Stimulated activated CD4-positive, alpha-beta T cell treated with anti-CD3 and anti-CD28 coated beads, TNF-alpha, amount 100 ng/mL, for 24 hours (primary cell): Measurements from ENCODE around the gene TLDC2.
"Not testable (repeated sequence)": the region's sequence is repeated elsewhere in the genome, so short reads cannot be mapped to it uniquely, and the experiment has no call there.

Experiments
- DNase-seq, 3 experiments: peaks; one replicate each; pipeline ENCODE4 v3.0.0-alpha.2; 2020; ENCODE audit warnings: low read depth in 3 of 3

Gene TLDC2

GRCh38 chr20:36866681-36867495, 9.1 kb upstream of the TLDC2 start:
- DNase-seq = no peak

DNA sequence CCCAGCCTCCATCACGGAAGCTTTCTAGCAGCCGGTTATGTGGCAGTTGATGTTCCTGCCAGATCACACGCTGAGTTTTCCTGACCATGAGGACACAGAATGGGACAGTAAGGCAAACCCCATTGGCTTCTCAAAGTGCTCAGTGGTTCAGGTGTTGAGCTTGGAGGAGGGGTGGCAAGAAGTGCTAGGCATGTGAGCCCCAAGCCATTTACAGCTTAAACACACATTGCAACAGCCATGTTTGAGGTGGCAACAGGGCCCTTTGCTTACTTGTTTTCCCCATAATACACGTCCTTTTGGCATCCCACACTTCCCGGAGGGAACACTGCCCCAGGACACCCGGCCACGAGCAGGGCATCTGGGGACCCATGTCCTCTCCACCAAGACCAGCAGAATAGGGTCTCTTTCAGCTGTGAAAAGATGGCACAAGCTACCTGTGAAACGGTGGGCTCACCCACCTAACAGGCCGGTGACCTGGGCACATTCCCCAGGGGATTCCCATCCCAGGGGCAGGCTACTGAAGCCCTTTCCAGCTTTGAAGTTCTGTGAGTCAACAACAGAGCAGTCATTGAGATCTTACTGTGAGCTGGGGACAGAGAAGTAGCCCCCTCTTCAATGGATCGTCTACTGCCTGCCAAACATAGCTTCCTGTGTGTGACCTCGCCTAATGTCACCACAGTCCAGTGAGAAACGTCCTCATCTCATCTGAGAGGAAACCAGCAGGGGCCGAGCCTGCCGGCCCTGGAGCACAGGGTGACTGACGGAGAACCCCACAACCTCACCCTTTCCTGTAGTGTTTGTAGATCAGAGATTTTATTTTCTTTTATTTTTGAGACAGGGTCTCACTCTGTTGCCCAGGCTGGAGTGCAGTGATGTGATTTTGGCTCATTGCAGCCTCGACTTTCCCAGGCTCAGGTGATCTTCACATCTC, 4.0 kb upstream of the TLDC2 start:
- no peak for DNase-seq

- no peak for DNase-seq
These were observed 3.1 kb upstream of the TLDC2 start for GRCh38 chr20:36872852-36873251.

GRCh38 chr20:36873498-36874189, 2.3 kb upstream of the TLDC2 start:
- no peak for DNase-seq

DNA sequence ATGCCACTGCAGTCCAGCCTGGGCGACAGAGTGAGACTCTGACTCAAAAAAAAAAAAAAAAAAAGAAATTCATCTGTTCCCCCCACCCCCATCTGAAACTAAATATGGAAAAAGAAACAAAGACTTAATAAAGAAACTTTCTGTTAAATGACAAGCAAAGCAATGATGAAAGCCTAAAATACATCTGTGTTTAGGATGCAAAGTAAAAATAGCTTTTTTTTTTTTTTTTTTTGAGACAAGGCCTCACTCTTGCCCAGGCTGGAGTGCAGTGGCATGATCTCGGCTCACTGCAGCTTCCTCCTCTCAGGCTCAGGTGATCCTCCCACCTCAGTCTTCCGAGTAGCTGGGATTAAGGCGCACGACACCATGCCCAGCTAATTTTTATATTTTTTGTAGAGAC, 845 bp upstream of the TLDC2 start:
- not testable (repeated sequence) for DNase-seq

- no peak for DNase-seq
These were observed 515 bp downstream of the TLDC2 start for GRCh38 chr20:36876473-36876833.

DNA sequence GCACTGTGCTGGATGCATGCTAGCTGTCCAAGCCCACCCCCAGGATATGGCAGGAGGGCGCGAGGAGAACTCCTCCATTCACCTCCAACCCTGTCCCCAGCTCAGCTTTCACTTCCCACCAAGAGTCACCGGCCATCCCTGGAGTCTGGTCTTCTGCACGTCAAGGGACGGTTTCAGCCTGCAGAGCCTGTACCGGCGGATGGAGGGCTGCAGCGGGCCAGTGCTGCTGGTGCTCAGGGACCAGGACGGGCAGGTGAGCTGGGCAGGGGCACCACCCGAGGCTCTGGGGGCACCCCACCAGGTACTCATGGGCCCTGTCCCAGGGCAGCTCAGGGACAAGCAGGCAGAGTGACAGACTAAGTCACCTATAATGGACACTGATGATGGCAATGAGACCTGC, 3.0 kb downstream of the TLDC2 start:
- DNase-seq = no peak

- DNase-seq = no peak
These were observed 4.9 kb downstream of the TLDC2 start for GRCh38 chr20:36880741-36881250.

DNA sequence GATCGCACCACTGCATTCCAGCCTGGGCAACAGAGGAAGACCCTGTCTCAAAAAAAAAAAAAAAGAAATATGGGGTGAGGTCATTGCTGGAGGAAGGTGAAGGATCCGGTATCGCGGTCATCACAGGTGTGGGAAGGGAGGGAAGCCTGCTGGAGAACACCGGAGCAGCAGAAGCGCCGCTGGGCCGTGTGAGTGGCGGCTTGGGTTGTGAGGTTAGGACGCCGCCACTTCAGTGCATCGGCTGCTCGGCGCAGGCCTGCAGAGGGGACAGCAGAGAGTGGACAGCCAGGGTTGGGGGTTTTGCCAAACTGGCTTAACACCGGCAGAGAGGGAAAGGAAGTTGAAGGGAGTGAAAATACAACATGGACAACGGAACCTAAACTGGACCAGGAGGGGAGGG, 5.4 kb downstream of the TLDC2 start:
- no peak for DNase-seq

GRCh38 chr20:36881888-36882287, 6.0 kb downstream of the TLDC2 start:
- no peak for DNase-seq

DNA sequence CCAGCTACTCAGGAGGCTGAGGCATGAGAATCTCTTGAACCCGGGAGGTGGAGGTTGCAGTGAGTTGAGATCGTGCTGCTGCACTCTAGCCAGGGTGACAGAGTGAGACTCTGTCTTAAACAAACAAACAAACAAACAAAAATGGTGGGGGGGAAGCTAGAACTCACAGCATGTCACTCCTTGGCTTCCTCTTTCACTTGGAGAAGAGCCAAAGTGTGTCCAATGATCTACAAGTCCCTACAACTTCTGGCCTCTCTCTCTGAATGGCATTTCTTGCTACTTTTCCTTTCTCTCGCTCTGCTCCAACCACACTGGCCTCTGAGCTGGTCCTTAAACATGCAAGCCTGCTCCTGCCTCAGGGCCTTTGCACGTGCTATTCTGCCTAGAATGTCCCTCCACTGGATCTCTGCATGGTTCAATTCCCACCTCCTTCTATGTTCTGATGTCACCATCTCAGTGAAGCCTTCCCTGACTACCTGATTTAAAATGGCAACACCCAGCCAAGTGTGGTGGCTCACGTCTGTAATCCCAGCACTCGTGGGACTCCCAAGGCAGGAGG, 8.1 kb downstream of the TLDC2 start:
- DNase-seq = no peak

GRCh38 chr20:36885356-36885755, 9.4 kb downstream of the TLDC2 start:
- no peak for DNase-seq

- DNase-seq = peak; percentile 69 to 83 (median 70)
These were observed 11.2 kb downstream of the TLDC2 start for GRCh38 chr20:36886859-36887751.

DNA sequence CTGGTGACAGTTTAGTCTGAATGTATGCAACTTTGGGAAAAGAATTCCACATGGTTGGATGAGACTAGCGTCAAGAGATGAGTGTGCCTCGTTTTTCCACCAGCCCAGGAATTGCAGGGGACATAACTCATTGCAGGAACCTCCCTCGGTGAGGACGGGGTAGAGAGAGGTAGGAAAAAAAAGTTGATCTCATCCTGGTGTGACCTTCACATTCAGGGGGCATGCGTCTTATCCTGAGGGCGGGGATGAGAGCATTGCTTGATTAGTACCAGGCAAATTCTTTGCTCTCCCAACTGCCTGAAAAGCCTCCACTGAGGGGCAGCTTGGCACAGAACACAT, 11.8 kb downstream of the TLDC2 start:
- DNase-seq = no peak

- DNase-seq = no peak
These were observed 13.1 kb downstream of the TLDC2 start for GRCh38 chr20:36888880-36889516.

DNA sequence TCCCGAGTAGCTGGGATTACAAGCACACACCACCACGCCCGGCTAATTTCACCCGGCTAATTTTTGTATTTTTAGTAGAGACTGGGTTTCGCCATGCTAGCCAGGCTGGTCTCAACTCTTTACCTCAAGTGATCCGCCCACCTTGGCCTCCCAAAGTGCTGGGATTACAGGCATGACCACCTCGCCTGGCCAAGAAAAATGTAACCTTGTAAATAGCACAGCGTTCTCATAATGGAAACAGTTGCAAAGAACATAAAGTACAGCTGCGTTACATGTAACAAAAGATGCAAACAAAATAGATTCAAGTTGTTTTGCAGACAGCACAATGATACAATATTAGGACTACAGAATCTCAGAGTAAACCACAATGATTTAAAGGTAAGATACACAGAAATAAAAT, 14.6 kb downstream of the TLDC2 start:
- DNase-seq = no peak

GRCh38 chr20:36891211-36891610, 15.3 kb downstream of the TLDC2 start:
- no peak for DNase-seq

GRCh38 chr20:36893801-36894200, 17.9 kb downstream of the TLDC2 start:
- DNase-seq = no peak

- no peak for DNase-seq
These were observed 19.1 kb downstream of the TLDC2 start for GRCh38 chr20:36895036-36895435.

GRCh38 chr20:36904690-36905089, 28.8 kb downstream of the TLDC2 start:
- no peak for DNase-seq
